ENCODE data around the gene CYTH4.
"Not testable (repeated sequence)": the region's sequence is repeated elsewhere in the genome, so short reads cannot be mapped to it uniquely, and the experiment has no call there.

Gene CYTH4

DNA sequence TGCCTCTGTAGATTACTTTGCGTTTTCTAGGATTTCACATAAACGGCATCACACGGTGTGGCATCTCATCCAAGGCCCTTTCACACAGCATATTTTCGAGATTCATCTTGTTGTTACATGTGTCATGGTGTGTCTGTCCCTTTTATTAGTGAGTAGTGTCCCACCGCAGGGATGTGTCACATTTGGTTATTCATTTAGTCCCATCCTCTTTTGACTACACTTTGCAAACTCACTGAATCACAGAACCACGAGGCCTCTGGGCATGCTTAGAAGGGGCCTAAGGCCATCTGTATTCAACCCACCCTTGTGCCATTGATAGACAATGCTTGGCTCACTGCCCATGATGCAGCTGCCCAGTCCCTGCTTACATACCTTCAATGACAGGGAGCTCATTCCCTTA, 34.1 kb upstream of the CYTH4 start:
- DNase-seq (ENCODE audit: low read depth in 1 of 2, low spot score in 1 of 2), result no peak

DNA sequence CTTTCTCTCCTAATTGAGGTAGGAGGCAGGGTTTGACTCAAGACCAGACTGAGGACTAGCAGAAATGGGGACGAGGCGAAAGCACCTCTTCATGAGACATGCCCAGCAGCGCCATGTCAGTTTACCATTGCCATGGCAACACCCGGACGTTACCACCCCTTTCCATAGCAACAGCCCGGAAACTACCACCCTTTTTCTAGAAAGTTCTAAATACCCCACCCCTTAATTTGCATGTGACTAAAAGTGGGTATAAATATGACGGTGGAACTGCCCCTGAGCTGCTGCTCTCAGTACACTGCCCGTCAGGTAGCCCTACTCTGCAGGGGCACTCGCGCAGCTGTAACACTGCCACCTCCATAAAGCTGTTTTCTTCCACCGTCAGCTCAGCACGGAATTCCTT, 32.3 kb upstream of the CYTH4 start:
- no peak for DNase-seq (ENCODE audit: low read depth in 1 of 2, low spot score in 1 of 2)

DNA sequence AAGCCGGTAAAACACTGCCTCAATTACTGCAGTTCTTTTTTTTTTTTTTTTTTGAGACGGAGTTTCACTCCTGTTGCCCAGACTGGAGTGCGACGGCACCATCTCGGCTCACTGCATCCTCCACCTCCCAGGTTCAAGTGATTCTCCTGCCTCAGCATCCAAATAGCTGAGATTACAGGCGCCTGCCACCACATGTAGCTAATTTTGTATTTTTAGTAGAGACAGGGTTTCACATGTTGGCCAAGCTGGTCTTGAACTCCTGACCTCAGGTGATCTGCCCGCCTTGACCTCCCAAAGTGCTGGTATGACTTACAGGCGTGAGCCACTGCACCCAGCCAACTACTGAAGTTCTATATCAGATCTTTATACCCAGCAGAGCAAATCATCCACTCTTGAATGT, 30.5 kb upstream of the CYTH4 start:
- not testable (repeated sequence) for DNase-seq (ENCODE audit: low read depth in 1 of 2, low spot score in 1 of 2)

DNA sequence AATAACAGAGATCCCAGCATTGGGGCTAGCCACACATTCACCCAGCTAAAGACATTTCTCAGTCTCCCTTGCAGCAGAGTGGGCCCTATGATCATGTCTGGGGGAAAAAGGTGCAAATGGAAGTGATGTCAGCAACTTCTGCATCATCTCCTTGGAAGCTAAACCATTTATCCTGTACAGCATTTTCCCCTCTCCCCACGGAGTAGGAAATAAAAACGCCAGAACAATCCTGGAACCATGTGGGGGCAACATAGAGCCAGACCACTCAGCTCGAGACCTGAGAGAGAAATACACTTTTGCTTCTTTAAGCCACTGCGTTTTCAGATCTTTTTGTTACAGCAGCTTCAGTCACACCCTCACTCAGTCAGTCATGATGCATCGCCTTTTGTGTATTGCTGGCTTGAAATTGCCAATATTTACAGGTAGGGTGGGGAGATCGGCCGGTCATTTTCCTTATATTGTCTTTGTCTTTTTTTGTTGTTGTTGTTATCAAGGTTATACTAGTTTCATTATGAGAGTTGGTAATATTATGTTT, 29.1 kb upstream of the CYTH4 start:
- no peak for DNase-seq (ENCODE audit: low read depth in 1 of 2, low spot score in 1 of 2)

DNA sequence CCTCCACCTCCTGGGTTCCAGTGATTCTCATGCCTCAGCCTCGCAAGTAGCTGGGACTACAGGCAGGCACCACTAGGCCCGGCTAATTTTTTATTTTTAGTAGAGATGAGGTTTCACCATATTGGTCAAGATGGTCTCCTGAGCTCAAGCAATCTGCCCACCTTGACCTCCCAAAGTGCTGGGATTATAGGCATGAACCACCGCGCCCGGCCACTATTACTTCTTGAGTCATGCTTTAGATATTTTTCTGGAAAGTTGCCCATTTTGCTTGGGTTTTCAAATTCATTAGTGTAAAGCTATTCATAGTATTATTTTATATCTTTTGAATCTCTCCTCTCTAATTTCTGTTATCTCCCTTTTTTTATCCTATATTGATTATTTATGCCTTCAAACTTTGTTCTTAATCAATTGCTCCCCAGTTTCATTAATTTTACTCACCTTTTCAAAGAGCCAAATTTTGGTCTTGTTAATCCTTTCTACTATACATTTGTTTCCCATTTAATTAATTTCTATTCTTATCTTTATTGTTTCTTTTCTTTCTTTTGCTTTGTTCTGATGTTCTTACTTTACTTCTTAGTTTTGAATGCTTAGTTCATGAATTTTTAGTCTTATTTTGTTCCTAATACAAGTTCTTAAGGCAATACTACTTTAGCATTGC, 28.0 kb upstream of the CYTH4 start:
- DNase-seq (ENCODE audit: low read depth in 1 of 2, low spot score in 1 of 2), result no peak

DNA sequence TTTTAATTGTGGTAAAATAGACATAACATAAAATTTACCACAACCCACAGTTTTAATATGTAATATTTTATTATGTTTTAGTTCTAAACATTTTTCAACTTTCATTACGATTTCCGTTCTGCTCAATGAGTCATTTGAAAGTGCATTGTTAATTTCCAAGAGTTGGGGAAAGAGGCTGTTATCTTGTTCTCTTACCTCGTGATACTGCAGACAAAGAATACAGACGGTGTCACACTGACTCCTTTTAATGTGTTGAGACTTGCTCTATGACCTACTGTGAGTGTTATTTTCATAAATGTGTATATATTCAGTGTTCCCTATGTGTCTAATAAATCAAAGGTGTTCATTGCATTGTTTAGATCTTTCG, 27.5 kb upstream of the CYTH4 start:
- no peak for DNase-seq (ENCODE audit: low read depth in 1 of 2, low spot score in 1 of 2)

DNA sequence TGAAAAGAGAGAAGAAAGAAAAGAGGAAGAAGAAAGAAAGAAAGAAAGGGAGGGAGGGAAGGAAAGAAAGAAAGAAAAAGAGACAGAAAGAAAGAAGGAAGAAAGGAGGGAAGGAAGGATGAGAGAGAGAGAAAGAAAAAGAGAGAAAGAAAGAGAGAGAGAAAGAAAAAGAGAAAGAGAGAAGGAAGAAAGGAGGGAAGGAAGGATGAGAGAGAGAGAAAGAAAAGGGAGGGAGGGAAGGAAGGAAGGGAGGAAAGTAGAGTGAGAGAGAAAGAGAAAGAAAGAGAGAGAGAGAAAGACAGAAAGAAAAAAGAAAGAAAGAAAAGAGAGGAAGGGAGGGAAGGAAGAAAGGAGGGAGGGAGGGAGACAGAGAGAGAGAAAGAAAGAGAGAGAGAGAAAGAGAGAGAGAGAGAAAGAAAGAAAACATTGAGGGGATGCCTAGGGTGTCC, 26.7 kb upstream of the CYTH4 start:
- DNase-seq (ENCODE audit: low read depth in 1 of 2, low spot score in 1 of 2), result no peak

DNA sequence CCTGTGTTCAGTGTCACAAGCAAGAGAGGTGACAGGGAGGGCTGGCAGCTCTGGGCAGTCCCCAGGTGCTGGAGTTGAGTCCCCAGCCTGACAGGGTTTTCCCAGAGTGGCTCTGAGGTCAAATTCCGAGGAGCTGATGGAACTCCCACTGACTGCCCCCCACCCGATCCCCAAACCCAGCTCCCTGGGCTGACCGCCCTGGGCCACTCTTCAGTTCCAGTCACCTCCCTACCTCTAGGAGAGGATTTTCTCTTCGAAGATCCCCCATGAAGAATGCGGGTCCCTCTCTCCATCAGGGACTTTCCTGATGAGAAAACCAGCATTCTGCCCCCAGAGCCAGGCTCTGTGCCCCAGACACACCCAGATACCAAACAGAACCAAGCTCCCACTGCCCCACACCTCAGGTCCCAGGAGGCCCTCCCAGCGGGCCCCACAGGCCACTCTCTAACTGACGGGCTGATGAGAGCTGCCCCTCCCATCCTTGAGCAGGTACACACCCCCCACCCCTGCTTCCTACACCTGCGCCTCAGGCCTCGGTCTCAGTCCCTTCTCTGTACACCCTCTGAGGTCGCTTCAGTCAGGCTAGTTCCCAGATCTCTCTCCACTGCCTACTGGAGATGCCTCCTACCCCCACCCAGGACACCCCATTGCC, 26.1 kb upstream of the CYTH4 start:
- no peak for DNase-seq (ENCODE audit: low read depth in 1 of 2, low spot score in 1 of 2)

DNA sequence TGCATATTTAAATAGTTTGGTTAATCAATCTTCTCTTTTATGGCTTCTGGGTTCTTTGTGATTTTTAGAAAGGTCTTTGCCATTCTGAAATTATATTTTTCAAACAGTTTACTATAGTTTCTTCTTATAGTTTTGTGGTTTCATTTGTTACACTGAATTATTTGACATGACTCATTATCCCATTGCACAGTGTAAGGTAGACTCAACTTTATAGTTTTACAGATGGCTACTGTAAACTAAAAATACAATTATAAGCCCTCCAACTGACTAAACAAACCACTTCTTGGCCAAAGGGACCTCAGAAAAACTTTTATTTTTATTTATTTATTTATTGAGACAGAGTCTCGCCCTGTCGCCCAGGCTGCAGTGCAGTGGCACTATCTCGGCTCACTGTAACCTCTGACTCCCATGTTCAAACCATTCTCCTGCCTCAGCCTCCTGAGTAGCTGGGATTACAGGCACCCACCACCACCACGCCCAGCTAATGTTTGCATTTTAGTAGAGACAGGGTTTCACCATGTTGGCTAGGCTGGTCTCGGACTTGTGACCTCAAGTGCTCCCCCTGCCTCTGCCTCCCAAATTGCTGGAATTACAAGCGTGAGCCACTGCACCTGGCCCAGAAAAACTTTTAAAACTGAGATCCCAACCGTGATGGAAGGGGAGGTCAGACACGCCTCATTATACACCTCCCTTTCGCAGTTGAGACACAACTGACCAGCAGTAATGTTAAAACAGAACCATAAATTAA, 24.1 kb upstream of the CYTH4 start:
- no peak for DNase-seq (ENCODE audit: low read depth in 1 of 2, low spot score in 1 of 2)

DNA sequence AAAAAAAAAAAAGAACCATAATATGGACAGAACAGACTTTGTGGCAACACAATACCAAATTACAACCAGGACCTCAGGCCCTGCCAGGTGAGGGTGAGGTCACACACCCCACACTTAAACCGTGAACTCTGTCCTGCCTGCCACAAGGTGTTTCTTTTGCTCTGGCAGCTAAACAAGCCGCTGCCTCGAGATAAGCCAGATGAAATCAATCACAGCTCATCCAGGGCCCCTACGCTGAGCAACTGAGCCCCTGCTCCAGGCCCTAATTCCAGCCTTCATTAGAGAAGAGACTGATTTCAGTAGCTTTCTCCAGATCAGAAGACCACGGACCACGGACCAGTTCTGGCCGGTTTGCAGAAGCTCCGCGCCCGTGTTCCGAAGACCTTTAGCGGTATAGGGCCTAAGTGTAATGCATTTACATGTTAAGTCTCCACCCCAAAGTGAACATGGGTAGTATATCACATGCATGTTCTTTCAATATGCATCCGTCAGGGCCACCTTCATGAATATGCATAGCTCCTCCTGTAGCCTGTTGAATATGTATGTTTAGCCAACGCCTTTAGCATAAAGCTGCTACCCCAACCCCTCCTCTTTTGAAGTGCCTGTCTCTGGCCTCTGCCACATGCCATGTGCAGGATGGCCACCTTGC, 23.4 kb upstream of the CYTH4 start:
- no peak for DNase-seq (ENCODE audit: low read depth in 1 of 2, low spot score in 1 of 2)

DNA sequence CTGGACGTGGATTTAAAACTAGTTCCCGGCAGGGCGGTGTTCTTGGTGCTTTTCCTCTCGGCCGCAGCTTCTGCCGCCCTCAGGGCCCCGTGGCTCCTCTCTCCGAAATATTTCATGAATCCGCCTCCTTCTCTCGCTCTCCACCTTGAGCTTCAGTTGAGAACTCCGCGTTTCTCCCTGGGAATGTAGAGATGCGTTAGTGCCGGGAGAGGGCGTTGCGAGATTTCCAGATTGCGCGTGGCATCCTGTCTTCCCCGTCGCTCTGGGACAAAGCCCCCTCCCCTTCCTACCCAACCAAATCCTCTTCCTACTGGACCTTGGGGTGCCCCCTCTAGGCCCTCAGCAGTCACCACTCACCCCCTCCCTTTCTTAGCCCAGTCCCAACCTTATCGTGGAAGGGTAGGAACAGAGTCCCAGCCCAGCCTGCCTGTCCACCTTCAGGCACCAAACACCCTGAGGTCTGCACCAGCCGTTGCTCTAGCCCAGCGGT, 22.7 kb upstream of the CYTH4 start:
- DNase-seq (ENCODE audit: low read depth in 1 of 2, low spot score in 1 of 2), result no peak

DNA sequence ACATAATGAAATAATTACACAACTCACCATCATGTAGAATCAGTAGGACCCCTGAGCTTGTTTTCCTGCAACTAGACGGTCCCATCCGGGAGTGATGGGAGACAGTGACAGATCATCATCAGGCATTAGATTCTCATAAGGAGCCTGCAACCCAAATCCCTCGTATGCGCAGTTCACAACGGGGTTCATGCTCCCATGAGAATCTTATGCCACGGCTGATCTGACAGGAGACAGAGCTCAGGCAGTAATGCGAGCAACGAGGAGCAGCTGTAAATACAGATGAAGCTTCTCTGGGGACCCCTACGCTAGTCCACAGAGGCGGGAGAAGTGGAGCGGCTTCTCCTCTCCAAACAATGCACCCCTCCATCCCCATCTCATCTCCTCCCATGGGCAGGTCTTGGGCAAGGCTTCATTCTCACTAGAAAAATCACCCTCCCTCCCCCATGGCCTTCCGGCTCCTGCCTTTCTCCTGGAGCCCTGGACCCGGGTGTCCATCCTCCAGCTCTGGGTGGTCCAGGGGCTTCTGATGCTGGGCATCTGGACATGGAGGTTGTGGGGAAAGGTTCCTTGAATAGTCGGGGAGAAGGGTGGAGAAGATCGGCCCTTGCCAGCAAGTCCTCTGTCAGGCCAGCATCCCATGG, 22.0 kb upstream of the CYTH4 start:
- no peak for DNase-seq (ENCODE audit: low read depth in 1 of 2, low spot score in 1 of 2)

DNA sequence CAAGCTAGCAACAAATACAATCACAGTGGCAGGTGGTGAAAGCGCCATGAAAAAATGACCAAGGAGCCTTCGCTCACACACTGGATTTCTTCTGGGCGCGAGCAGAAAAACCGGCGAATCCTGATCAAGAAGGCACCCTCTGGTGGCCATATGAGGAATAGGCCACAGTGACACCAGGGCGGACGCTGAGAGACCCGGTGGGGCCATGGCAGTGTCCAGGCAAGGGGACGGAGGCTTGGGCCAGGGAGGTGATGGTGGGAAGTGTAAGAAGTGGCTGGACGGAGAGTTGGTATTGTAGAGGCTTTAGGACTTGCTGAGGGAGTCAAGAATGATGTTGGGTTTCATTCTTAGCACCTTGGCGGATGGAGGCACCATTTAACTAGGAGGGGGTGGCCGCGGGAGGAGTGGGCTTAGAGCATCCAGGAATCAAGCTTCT, 21.4 kb upstream of the CYTH4 start:
- peak in 1 of 2 donors; percentile 59 for DNase-seq (ENCODE audit: low read depth in 1 of 2, low spot score in 1 of 2)

DNA sequence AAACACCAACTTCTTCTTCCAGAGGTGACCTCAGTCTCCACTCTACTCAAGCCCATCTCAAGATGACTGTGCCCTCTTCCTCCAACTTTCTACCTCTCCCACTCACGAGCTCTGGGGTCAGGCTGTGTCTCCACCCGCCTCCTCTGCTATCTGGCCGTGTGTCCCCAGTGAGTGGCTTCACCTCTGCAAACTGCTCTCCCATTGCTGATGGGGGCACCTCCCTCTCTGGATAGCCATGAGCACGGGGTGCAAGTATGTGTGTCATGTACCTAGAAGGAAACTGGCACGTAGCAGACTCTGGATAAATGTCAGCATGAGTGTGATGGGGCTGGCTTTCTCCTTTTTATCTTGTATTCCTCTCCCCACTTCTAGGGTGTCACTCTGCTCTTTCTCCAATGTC, 20.0 kb upstream of the CYTH4 start:
- no peak for DNase-seq (ENCODE audit: low read depth in 1 of 2, low spot score in 1 of 2)

DNA sequence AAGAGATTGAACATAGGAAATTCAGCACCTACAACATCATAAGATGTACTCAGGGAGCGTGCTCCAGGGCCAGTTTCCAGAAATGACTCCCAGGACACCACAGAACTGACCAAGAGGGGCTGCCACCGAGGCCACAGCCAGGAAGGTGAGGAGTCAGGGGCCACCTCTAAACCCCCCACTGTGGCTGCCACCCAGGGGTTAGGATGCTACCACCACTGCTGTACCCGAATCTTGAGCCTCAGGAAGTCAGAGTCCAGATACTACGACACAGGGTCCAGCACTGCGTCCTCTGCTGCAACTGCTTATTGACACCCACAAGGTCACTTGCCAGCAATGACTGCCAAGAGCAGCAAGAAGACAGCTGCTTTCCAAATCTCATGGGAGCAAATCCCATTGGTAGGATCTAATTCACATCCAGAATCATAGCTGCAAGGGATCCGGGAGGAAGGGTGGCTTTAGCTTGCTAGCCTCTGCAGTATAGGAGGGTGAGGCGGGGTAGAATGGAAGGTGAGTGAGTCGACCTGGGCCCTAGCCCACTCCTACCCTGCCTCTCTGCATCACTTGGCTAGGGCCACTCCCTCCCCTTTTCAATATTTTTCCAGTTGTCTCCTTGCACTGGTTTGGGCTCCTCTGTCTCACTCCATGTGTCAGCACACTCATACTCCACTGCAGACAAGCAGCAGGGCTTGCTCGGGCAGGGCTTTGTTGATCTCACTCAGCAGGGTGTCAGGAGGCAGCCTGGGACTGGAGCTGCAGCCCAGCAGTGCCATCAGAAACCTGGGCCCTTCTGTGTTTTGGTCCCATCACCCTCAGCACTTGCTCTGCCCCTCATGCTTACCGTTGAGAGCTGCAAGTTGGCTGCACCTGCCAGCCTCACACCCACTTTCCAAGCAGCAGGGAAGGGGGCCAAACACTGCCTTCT, 18.1 kb upstream of the CYTH4 start:
- DNase-seq (ENCODE audit: low read depth in 1 of 2, low spot score in 1 of 2), result no peak

DNA sequence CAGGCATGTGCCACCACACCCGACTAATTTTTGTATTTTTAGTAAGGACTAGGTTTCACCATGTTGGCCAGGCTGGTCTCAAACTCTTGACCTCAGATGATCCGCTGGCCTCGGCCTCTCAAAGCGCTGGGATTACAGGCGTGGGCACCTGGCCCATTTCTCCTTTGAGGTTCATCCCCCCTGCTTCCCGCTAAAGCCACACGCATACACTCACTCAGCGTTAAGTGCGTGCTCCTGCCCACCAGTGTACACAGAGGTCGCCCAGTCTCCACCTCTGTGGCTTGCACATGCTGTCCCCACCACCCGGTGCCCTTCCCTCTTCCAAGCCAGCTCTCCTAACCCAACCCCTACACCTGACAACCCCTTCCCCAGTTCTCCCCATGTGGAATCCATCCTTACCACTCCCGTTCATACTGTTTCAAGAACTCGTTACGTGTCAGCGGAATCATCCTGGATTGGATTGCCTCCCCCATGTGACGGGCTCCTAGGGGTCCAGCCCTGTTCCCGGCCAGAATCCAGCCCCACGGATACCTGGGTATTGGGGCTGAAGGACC, 15.7 kb upstream of the CYTH4 start:
- DNase-seq (ENCODE audit: low read depth in 1 of 2, low spot score in 1 of 2), result no peak

DNA sequence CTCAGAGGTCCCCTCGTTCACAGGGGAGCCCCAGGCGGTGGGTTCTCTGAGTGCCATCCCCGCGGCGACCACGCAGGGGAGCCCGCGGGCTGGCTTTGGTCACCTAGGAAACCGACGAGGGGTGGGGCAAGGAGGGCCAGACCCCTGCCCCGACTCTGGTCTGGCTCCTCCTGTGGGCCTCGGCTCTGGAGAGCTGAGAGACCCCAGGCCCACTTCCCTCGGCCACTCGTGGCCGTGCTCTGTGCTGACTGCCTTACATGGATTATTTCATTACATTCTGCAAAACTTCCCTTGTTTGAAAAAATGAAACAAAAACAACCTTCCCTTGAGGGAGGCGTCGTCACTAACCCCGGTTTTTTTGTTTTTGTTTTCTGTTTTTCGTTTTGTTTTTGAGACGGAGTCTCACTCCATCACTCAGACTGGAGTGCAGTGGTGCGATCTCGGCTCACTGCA, 15.1 kb upstream of the CYTH4 start:
- peak in 1 of 2 donors; percentile 53 for DNase-seq (ENCODE audit: low read depth in 1 of 2, low spot score in 1 of 2)

DNA sequence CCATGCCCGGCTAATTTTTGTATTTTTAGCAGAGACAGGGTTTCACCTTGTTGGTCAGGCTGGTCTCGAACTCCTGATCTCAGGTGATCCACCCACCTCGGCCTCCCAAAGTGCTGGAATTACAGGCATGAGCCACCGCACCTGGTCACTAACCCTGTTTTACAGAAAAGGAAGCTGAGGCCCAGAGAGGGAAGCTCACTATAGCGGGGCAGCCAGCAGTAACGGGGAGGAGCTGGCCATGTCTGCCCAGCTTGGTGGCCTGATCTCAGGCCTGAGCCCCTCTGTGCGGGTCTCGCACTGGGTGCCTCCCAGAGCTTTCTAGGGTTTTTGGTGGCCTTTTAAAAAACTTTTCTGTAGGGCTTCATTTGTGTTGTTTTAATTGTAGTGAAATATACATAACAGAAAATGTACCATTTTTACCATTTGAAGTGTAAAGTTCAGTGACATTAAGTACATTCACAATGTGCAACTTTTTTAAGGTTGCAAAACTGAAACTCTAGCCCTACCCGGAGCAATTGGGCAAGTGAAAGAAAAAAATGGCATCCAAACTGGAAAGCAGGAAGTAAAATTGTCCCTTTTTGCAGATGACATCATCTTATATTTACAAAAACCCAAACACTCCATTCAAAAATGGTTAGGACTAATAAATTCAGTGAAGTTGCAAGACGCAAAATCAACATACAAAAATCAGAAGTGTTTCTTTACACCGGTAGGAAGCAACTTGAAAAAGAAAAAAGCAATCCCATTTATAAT, 14.5 kb upstream of the CYTH4 start:
- no peak for DNase-seq (ENCODE audit: low read depth in 1 of 2, low spot score in 1 of 2)

All from activated CD4-positive, alpha-beta T cell treated with anti-CD3 and anti-CD28 coated beads, Interleukin-2, amount 50 U/mL, for 24 hours (primary cell).